Measurements from ENCODE around the gene SLC27A5. TPM values are rescaled to one million over a fixed set of nuclear protein-coding genes. Genes with fewer than 3 reads are reported as not detected.

The SLC27A5 gene
- total RNA-seq, 2 donors from 2014 or later, result 5.4 to 9.9 TPM

DNA sequence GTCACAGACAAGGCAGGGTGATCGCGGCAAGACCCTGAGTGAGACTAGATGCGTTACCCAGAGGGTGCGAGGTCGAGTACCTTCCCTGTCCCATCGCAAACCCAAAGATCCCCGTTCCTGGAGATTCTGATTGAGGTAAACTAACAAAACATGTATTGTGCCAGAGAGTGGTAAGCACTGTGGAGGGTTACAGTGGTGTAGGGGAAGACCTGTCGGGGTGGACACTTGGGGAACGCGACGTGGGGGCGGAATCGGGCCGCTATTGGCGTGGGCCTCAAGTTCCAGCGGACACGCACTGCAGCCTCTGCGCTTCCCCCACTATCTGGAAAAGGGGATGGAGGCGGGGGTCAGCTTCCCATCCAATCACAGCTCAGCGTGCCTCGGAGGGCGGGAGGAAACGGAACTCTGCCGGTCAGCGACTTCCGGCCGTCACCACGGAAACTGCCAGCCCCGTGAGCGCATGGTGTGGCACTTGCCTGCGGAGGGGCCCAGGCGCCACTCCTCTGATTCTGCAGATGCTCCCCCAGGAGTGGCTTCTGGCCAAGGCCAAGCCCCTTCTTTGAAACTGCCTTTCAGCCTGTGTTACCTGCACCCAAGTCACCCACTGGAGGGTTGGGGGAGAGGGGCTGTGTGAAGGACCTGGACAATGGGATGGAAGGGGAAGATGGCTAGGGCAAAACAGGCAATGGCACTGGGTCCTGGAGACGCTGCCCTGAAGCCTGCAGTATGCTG is 47.6 kb upstream of the SLC27A5 start:
- intact Hi-C loops (cut with DNase I), result no loop called here
- TF ChIP-seq CTCF (IDR thresholded peaks at IDR 0.05) (no peak), POLR2A (IDR thresholded peaks at IDR 0.05) (peak; percentile 30 to 74 (median 70))
- peaks cover 62% of the 10 kb centered on the region for H3K4me1 ChIP-seq

DNA sequence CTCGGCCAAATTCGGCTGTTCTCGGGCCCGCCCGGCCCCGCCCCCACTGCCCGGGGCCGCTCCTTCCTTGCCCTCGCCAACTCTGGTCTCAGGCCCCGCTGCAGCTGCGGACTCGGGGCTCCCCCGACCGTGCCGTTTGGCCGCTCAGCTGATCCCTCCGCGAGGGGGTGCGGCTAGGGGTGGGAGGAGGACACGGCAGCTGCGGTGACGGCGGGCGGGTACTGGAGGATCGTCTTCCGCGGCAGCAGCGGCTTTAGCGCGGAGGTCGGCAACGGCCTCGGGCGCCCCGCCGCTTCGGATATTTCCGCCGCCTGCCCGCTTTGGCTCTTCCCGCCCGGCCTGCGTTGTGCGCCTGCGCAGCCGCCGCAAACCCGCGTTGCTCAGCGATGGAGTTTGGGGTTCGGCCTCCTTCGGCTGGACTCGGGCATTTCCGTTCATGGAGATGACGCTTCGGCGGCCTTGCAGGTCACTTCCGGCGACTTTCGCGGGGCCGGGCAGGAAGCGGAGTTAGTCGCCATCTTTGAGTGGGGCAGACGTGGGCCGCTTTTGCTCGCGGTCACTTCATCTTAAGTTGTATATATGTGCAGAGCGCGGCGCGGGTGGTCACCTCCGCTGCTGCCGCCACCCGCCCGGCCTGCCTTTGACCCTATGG is 47.0 kb upstream of the SLC27A5 start:
- H3K4me1 ChIP-seq, result peaks cover 69% of the 10 kb centered on the region
- DNase-seq (peak; percentile 99), ATAC-seq (peak; percentile 83)
- intact Hi-C loops (cut with DNase I), result no loop called here
- 0 to 1% methylated on average over 5 to 64 of the region's 76 CpGs for WGBS, 2 donors
- H3K27me3 ChIP-seq, result no peaks in the 10 kb centered on the region
- peak overlapping the region; percentile 98 to 100 (median 100) for H3K27ac ChIP-seq
- TF ChIP-seq POLR2A (IDR thresholded peaks at IDR 0.05) (peak; percentile 31 to 75 (median 71)), CTCF (IDR thresholded peaks at IDR 0.05) (peak in 1 of 7 experiments; percentile 4)
- peak overlapping the region; percentile 36 to 38 for H3K4me3 ChIP-seq
- peaks cover 0 to 4% of the 10 kb centered on the region in 2 donors for H3K36me3 ChIP-seq (replicated peaks in 1 of 2; ENCODE audit: insufficient read depth in 1 of 2, low read depth in 2 of 2)
- no peaks in the 10 kb centered on the region for H3K9me3 ChIP-seq

More for the DNA sequence above, 47.6 kb upstream of the SLC27A5 start:
- Histone ChIP-seq H3K9me3 (no peaks in the 10 kb centered on the region), H3K36me3 (replicated peaks in 1 of 2; ENCODE audit: insufficient read depth in 1 of 2, low read depth in 2 of 2) (peaks cover 0 to 4% of the 10 kb centered on the region in 2 donors), H3K27ac (peak overlapping the region; percentile 98 to 100 (median 100)), H3K4me3 (peak overlapping the region; percentile 35 to 38), H3K27me3 (no peaks in the 10 kb centered on the region)
- peak; percentile 88 to 94 (median 88) for DNase-seq
- 0 to 1% methylated on average over 9 to 33 of the region's 33 CpGs for WGBS, 2 donors
- ATAC-seq, result peak; percentile 55

GRCh38 chr19:58558066-58558622 is 46.4 kb upstream of the SLC27A5 start, which contains the start of gene UBE2M:
Gene UBE2M, minus strand, starts transcription at chr19:58558611. Its CDS starts 230 bp downstream, at chr19:58558381.
- H3K27ac ChIP-seq, result peak within 1 kb of the TSS; percentile 98 to 100 (median 100)

More at GRCh38 chr19:58558066-58558622, 46.4 kb upstream of the SLC27A5 start, which contains the start of gene UBE2M:
- peak; percentile 68 to 73 (median 71) for DNase-seq
- Histone ChIP-seq H3K36me3 (replicated peaks in 1 of 2; ENCODE audit: insufficient read depth in 1 of 2, low read depth in 2 of 2) (peaks cover 0 to 4% of the 10 kb centered on the region in 2 donors), H3K27me3 (no peaks in the 10 kb centered on the region), H3K4me1 (peaks cover 69% of the 10 kb centered on the region), H3K9me3 (no peaks in the 10 kb centered on the region), H3K4me3 (peak within 1 kb of the TSS; percentile 48 to 79)
- 0 to 2% methylated on average over 22 to 55 of the region's 62 CpGs for WGBS, 2 donors
- TF ChIP-seq CTCF (IDR thresholded peaks at IDR 0.05), result no peak
- TF ChIP-seq POLR2A (IDR thresholded peaks at IDR 0.05), result no peak
- ATAC-seq, result peak; percentile 2
- intact Hi-C loops (cut with DNase I), result no loop called here

All from body of pancreas (tissue), 4 donors.